ENCODE measurements around the gene PLP1.
A peak's percentile ranks its signal among the peaks of the same experiment; 100 is the strongest.
"Not testable (repeated sequence)": the region's sequence is repeated elsewhere in the genome, so short reads cannot be mapped to it uniquely, and the experiment has no call there.

The PLP1 gene

GRCh38 chrX:103776546-103776945 is at the start of gene PLP1:
Gene PLP1 (plus strand): TSS chrX:103776840. CDS start chrX:103776996, 156 bp downstream.
- DNase-seq (ENCODE audit: low read depth), result no peak

GRCh38 chrX:103727115-103727514 is 49.5 kb upstream of the PLP1 start:
- no peak for DNase-seq (ENCODE audit: low read depth)

- no peak for DNase-seq (ENCODE audit: low read depth)
Observed at GRCh38 chrX:103729015-103729414, 47.6 kb upstream of the PLP1 start.

GRCh38 chrX:103730147-103730795 is 46.4 kb upstream of the PLP1 start:
- DNase-seq (ENCODE audit: low read depth), result no peak

GRCh38 chrX:103730796-103731493 is 45.7 kb upstream of the PLP1 start:
- DNase-seq (ENCODE audit: low read depth), result peak; percentile 91

DNA sequence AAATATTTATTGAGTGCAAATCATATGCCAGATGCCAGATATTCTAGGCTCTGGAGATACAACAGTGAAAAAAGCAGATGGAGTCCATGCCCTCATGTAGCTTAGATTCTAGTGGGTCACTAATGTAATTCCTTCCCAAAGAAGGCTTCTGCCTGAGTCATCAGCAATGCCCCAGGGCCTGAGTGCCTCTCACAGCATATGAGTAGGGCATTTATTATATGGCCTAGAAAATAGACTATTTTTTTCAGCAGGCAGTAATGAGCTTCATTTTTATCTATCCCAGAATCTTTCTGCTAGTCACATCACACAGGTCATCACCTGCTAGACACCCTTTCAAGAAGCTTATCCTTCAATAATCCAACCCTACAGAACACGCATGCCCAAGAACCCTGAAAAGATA is 43.6 kb upstream of the PLP1 start:
- DNase-seq (ENCODE audit: low read depth), result no peak

- peak; percentile 77 for DNase-seq (ENCODE audit: low read depth)
Observed at GRCh38 chrX:103734125-103734760, 42.4 kb upstream of the PLP1 start.

- no peak for DNase-seq (ENCODE audit: low read depth)
Observed at GRCh38 chrX:103737696-103738095, 38.9 kb upstream of the PLP1 start.

DNA sequence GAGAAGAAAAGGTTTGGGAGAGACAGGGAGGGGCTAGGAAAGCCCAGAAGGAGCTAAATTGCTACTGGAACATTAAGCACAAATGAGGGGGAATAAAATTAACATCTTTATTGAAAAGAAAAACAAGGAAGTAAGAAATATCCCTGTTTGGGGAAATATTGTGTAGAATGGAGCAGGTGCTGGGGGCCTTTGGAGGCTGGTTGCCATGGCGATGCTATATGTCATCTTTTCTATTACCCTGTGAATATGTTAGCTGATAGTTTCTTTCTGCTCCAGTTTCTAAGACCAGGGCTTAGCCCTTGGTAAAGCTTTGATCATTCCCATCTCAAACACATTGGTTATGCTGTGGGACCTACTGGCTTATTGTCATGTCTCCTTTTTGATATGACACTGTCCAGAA is 37.2 kb upstream of the PLP1 start:
- no peak for DNase-seq (ENCODE audit: low read depth)

- DNase-seq (ENCODE audit: low read depth), result no peak
Observed at GRCh38 chrX:103741879-103742278, 34.8 kb upstream of the PLP1 start.

GRCh38 chrX:103742339-103742738 is 34.3 kb upstream of the PLP1 start:
- DNase-seq (ENCODE audit: low read depth), result no peak

DNA sequence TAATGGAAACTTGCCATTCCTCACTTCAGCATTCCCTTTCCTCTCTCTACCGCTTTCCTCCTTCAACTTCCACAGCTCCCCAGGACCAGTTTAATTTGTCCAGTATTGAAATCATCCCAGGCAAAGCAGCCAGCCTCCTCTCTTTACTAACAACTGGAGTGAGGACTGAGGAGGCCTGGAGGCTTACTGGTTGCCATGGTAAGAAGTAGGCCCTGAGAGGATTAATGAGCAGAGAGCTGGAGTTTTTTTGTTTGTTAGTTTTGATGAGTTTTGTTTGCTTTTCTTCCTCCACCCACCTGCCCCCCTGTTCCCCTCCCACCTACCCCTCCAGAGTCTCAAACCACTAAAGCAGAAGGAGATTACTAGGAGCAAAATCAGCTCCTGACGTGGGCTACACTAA is 29.5 kb upstream of the PLP1 start:
- DNase-seq (ENCODE audit: low read depth), result no peak

DNA sequence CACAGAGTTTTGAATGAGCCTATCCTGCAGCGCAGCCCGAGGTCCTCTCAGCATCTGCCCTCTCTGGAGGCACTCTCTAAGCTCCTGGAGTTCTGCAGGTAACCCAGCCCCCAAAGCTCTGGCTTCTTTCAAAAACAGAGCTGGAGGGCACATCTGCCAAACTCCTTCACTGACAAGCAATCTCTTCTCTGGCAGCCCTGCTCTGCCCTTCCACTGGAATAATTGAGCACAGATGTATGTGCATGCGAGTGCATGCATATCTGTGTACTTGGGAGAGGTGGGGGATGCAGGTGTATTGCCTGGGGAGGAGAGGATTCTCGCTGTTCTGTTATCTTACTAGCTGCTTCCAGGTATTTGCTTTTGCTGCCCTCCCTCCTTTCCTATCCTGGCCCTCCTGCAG is 22.2 kb upstream of the PLP1 start:
- DNase-seq (ENCODE audit: low read depth), result no peak

DNA sequence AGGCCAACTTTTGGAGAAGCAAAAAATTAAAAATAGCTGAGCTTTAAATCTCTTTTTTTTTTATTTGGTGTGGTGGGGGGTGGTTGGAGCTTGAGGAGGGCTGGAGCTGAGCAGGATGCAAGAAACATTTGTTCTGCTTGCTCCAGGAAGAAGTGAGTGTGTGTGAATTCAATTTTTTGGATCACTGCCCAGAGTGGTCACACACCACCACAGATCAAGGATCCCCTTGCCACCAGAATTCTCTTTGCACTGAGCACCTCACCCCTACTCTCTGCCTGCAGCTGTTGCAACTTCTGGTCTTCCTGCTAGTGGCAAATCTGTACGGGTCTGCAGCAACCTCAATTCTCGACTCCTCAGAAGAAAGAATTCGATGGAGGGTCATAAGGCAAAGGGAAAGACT is 19.9 kb upstream of the PLP1 start:
- no peak for DNase-seq (ENCODE audit: low read depth)

GRCh38 chrX:103758555-103758954 is 18.1 kb upstream of the PLP1 start:
- no peak for DNase-seq (ENCODE audit: low read depth)

GRCh38 chrX:103763541-103763940 is 13.1 kb upstream of the PLP1 start:
- peak; percentile 31 for DNase-seq (ENCODE audit: low read depth)

DNA sequence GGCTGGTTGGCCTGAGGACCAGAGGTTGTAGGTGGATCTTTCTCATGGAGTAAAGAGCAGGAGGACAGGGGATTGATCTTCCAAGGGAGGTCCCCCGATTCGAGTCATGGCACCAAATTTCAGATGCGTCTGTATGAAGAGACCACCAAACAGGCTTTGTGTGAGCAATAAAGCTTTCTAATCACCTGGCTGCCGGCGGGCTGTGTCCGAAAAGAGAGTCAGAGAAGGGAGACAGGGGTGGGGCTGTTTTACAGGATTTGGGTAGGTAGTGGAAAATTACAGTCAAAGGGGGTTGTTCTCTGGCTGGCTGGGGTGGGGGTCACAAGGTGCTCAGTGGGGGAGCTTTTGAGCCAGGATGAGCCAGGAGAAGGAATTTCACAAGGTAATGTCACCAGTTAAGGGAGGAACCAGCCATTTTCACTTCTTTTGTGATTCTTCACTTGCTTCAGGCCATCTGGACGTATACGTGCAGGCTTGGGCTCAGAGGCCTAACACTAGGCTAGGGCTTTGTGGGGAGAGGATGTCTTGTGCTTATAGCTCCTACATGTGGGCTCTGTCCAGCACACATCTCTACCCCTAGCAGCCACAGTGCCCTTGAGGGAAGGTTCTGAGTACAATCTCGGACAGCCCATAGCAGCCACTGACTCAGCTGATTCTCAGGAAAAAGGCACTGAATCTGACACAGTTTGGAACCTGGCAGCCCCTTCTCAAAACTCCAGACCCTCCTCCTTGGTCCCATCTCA is 9.7 kb upstream of the PLP1 start:
- not testable (repeated sequence) for DNase-seq (ENCODE audit: low read depth)

GRCh38 chrX:103773445-103773844 is 3.2 kb upstream of the PLP1 start:
- DNase-seq (ENCODE audit: low read depth), result no peak

GRCh38 chrX:103774070-103774642 is 2.5 kb upstream of the PLP1 start:
- DNase-seq (ENCODE audit: low read depth), result peak; percentile 48

GRCh38 chrX:103779141-103779789 is 2.6 kb downstream of the PLP1 start:
- peak; percentile 23 for DNase-seq (ENCODE audit: low read depth)

DNA sequence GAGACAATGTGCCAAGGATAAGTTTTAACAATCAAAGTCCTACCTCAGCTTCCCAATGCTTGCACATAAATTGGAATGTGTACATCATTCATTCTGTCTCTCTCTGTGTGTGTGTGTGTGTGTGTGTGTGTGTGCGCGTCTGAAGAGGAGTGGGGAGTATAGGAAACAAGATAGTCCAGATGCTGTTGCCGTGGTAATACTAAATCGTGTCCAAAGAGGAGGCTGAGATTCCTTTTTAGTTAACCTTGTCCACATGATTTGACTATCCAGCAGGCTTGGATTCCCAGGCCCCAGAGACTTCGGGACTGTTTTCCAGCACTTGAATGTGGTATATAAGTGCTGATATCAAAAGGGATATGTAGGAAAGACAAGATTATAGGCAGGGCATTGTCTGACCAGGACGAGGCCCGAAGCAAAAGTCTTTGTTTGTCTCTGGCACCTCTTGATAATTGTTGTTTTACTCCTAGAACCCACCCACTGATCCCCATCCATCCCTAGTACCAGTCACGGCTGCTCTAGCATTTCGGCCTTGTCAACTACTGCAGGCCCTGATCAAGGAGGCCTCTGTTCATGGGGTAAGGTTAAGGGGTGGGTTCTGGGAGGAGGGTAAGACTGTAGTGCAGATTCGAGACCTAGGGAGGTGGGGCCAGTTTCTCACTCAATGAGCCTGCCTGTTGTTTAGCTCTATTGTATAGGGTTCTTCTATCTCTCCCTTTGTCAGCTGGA is 3.9 kb downstream of the PLP1 start:
- no peak for DNase-seq (ENCODE audit: low read depth)
